NCI-H1694 treated with DMSO at 0.1 percent for 48 hours (cell line): ENCODE data around the gene TENT5A.
A peak's percentile ranks its signal among the peaks of the same experiment; 100 is the strongest.

Experiments
- DNase-seq: peaks from one replicate; lab custom pipeline; 2025; lab: John Stamatoyannopoulos, UW

Gene TENT5A

GRCh38 chr6:81771097-81771496, 18.6 kb upstream of the TENT5A start:
- DNase-seq, result no peak

- no peak for DNase-seq
Observed at GRCh38 chr6:81770381-81770780, 17.9 kb upstream of the TENT5A start.

- DNase-seq, result no peak
Observed at GRCh38 chr6:81769824-81770223, 17.3 kb upstream of the TENT5A start.

GRCh38 chr6:81768150-81768942, 15.9 kb upstream of the TENT5A start:
- DNase-seq, result no peak

- DNase-seq, result no peak
Observed at GRCh38 chr6:81767163-81767891, 14.8 kb upstream of the TENT5A start.

GRCh38 chr6:81766482-81767069, 14.1 kb upstream of the TENT5A start:
- no peak for DNase-seq

- no peak for DNase-seq
Observed at GRCh38 chr6:81764531-81764930, 12.1 kb upstream of the TENT5A start.

- no peak for DNase-seq
Observed at GRCh38 chr6:81763968-81764367, 11.5 kb upstream of the TENT5A start.

GRCh38 chr6:81763051-81763450, 10.6 kb upstream of the TENT5A start:
- DNase-seq, result no peak

GRCh38 chr6:81762606-81763005, 10.1 kb upstream of the TENT5A start:
- DNase-seq, result no peak

- no peak for DNase-seq
Observed at GRCh38 chr6:81762132-81762531, 9.7 kb upstream of the TENT5A start.

GRCh38 chr6:81761197-81761596, 8.7 kb upstream of the TENT5A start:
- DNase-seq, result no peak

GRCh38 chr6:81759782-81760181, 7.3 kb upstream of the TENT5A start:
- no peak for DNase-seq

GRCh38 chr6:81758221-81758620, 5.7 kb upstream of the TENT5A start:
- DNase-seq, result no peak

GRCh38 chr6:81756690-81757089, 4.2 kb upstream of the TENT5A start:
- DNase-seq, result no peak

- DNase-seq, result no peak
Observed at GRCh38 chr6:81755551-81755950, 3.1 kb upstream of the TENT5A start.

GRCh38 chr6:81754906-81755305, 2.4 kb upstream of the TENT5A start:
- DNase-seq, result no peak

GRCh38 chr6:81753711-81754577, 1.5 kb upstream of the TENT5A start:
- peak; percentile 39 for DNase-seq

- DNase-seq, result peak; percentile 45
Observed at GRCh38 chr6:81752921-81753710, 635 bp upstream of the TENT5A start.

- DNase-seq, result no peak
Observed at GRCh38 chr6:81751388-81752083, 945 bp downstream of the TENT5A start.
